ENCODE data around the gene NR4A1. TPM values are rescaled to one million over a fixed set of nuclear protein-coding genes. Genes with fewer than 3 reads are reported as not detected.

NR4A1 gene
- total and polyA plus RNA-seq, 9 of the 15 experiments (the other 6 are each of a cell fraction or from before 2014, with no cell fraction given) = 0.07 to 4.7 (median 1.9) TPM; not detected in 1

DNA sequence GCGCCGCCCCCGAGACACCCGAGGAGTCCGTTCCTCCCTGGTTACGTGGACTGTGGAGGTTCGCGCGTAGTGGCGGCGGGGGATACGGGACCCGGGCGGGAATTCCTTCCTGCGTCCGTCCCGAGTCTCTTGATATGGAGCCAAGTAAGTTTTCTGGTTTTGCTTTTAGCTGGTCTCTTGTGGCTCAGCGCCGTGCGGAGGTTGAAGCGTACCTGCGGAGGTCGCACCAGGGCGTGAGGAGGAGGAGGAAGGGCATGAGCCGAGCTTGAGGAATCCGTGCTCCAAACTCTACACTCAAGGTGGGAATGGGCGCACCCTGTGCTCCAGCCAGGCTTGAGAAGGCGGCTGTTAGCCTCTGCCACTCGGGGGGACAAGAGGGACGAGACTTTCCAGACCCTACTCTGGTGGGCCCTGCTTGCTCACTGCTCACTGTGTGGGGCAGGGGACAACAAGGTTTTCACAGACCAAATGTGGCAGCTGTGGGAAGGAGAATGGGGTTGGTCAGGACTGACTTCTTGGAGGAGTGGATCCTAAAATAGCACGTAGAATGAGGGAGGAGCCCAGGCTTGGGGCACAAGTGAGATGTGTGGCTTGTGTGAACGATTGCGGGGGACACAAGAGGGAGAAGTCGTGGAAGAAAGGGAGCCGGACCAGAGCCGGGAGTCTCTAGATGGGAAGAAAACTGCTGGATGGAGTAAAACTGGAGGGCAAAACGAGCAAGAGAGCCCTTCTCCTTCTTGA lies 19.1 kb downstream of the NR4A1 start (continued):
- TF ChIP-seq, protein P1, sequence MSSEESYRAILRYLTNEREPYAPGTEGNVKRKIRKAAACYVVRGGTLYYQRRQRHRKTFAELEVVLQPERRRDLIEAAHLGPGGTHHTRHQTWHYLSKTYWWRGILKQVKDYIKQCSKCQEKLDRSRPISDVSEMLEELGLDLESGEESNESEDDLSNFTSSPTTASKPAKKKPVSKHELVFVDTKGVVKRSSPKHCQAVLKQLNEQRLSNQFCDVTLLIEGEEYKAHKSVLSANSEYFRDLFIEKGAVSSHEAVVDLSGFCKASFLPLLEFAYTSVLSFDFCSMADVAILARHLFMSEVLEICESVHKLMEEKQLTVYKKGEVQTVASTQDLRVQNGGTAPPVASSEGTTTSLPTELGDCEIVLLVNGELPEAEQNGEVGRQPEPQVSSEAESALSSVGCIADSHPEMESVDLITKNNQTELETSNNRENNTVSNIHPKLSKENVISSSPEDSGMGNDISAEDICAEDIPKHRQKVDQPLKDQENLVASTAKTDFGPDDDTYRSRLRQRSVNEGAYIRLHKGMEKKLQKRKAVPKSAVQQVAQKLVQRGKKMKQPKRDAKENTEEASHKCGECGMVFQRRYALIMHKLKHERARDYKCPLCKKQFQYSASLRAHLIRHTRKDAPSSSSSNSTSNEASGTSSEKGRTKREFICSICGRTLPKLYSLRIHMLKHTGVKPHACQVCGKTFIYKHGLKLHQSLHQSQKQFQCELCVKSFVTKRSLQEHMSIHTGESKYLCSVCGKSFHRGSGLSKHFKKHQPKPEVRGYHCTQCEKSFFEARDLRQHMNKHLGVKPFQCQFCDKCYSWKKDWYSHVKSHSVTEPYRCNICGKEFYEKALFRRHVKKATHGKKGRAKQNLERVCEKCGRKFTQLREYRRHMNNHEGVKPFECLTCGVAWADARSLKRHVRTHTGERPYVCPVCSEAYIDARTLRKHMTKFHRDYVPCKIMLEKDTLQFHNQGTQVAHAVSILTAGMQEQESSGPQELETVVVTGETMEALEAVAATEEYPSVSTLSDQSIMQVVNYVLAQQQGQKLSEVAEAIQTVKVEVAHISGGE (CRISPR knock-in tag; IDR thresholded peaks at IDR 0.05) = no peak
- TF ChIP-seq TRIM24 (IDR thresholded peaks at IDR 0.05) (no peak), ZNF444 (CRISPR knock-in tag; IDR thresholded peaks at IDR 0.05) (no peak), MTA3 (IDR thresholded peaks at IDR 0.05; ENCODE audit: borderline replicate concordance) (no peak), KDM2B (CRISPR knock-in tag; IDR thresholded peaks at IDR 0.05) (0 out of 2 replicates have a peak, but pooled peaks have one; percentile 18), HCFC1 (IDR thresholded peaks at IDR 0.05; ENCODE audit: low read depth, low read length) (no peak), EZH2 (IDR thresholded peaks at IDR 0.05; ENCODE audit: borderline replicate concordance, low read depth, low read length) (no peak), ZNF507 (tag; conservative IDR thresholded peaks at IDR 0.05) (no peak), MIER1 (IDR thresholded peaks at IDR 0.05; ENCODE audit: low read depth) (no peak), HNRNPLL (IDR thresholded peaks at IDR 0.05; ENCODE audit: low read depth, low read length, poor library complexity, severe bottlenecking) (peak; percentile 50), ZNF384 (IDR thresholded peaks at IDR 0.05; ENCODE audit: low read depth, low read length) (no peak), RAD21 (CRISPR knock-in tag; conservative IDR thresholded peaks at IDR 0.05 in 1 of 2, IDR thresholded peaks at IDR 0.05 in 1 of 2) (no peak)
- TF ChIP-seq, protein P2, sequence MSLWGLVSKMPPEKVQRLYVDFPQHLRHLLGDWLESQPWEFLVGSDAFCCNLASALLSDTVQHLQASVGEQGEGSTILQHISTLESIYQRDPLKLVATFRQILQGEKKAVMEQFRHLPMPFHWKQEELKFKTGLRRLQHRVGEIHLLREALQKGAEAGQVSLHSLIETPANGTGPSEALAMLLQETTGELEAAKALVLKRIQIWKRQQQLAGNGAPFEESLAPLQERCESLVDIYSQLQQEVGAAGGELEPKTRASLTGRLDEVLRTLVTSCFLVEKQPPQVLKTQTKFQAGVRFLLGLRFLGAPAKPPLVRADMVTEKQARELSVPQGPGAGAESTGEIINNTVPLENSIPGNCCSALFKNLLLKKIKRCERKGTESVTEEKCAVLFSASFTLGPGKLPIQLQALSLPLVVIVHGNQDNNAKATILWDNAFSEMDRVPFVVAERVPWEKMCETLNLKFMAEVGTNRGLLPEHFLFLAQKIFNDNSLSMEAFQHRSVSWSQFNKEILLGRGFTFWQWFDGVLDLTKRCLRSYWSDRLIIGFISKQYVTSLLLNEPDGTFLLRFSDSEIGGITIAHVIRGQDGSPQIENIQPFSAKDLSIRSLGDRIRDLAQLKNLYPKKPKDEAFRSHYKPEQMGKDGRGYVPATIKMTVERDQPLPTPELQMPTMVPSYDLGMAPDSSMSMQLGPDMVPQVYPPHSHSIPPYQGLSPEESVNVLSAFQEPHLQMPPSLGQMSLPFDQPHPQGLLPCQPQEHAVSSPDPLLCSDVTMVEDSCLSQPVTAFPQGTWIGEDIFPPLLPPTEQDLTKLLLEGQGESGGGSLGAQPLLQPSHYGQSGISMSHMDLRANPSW (CRISPR knock-in tag; IDR thresholded peaks at IDR 0.05) = no peak
- TF ChIP-seq, protein P3, sequence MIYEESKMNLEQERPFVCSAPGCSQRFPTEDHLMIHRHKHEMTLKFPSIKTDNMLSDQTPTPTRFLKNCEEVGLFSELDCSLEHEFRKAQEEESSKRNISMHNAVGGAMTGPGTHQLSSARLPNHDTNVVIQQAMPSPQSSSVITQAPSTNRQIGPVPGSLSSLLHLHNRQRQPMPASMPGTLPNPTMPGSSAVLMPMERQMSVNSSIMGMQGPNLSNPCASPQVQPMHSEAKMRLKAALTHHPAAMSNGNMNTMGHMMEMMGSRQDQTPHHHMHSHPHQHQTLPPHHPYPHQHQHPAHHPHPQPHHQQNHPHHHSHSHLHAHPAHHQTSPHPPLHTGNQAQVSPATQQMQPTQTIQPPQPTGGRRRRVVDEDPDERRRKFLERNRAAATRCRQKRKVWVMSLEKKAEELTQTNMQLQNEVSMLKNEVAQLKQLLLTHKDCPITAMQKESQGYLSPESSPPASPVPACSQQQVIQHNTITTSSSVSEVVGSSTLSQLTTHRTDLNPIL (CRISPR knock-in tag; IDR thresholded peaks at IDR 0.05) = no peak
- TF ChIP-seq, protein P4, sequence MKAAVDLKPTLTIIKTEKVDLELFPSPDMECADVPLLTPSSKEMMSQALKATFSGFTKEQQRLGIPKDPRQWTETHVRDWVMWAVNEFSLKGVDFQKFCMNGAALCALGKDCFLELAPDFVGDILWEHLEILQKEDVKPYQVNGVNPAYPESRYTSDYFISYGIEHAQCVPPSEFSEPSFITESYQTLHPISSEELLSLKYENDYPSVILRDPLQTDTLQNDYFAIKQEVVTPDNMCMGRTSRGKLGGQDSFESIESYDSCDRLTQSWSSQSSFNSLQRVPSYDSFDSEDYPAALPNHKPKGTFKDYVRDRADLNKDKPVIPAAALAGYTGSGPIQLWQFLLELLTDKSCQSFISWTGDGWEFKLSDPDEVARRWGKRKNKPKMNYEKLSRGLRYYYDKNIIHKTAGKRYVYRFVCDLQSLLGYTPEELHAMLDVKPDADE (conservative IDR thresholded peaks at IDR 0.05; ENCODE audit: control insufficient read depth, low read depth, low read length) = no peak

Measured in K562 (cell line).